Left lobe of liver (tissue), 2 donors: ENCODE data around the gene STARD10. TPM values are rescaled to one million over a fixed set of nuclear protein-coding genes. Genes with fewer than 3 reads are reported as not detected.

ENCODE experiments used
- ATAC-seq: fragments of 200-7000 bp; cut with Tn5 transposase; one replicate; pipeline ENCODE4 v1.9.1; 2020; ENCODE audit warnings: mild to moderate bottlenecking, moderate library complexity
- DNase-seq: peaks from one replicate; pipeline ENCODE4 v3.0.0-alpha.2; 2020; ENCODE audit warnings: low spot score
- total RNA-seq: library from RNA; stranded (reverse); gene quantifications from one replicate; pipeline ENCODE4 v1.2.1, GENCODE V29; 2021
- donor health status: DM: no; HTN: no; CAD: no; lungs with moderate emphysema.
- donor health status: DM: no; HTN: yes; CAD: no.

STARD10 gene
- total RNA-seq, 1 donor from 2014 or later, result 493 TPM

DNA sequence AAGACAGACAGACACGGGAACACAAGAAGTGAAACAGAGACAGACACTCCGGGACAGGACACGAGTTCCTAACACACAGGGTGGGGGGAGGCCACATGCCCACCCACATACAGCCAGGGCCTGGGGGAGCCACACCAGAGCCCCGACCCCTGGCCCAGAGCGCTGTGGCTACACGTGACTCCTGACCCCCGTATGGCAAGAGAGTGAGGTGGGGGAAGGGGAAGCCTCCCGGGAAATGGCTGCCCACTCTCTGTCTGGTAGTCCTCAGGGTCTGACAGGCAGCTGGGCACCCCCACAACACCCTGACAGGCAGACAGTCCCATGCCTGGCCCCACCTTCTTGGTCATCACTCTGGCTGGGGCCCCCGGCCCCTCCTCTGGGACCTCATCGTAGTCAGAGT, 81.0 kb downstream of the STARD10 start:
- no peak for ATAC-seq

DNA sequence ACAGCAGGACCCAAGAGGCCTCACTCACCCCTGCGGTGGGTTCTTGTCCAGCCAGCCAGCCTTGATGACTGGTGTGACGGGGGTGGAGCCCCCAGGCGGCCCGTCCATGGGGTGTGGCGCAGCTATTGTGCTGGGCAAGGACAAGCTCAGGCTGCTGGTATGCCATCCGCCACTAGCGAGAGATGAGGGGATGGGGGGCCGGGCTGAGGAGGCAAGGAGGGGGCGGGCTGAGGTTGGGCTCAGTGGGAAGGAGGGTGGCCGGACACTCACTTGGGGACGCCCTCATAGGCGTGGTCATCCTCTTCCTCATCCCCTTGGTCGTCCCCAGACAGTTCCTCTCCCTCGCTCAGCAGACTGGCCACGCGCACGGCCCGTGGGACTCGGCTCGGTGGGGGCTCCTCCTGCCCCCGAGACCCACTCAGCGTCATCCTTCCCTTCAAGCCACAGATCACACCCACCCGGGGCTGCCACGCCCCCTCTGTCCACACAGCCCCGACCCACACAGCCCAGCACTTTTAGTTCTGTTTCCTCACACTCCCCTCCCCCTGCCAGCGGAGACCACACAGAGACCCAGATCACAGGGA, 81.6 kb downstream of the STARD10 start:
- DNase-seq, result no peak

More for the DNA sequence above, 81.0 kb downstream of the STARD10 start:
- DNase-seq, result no peak

DNA sequence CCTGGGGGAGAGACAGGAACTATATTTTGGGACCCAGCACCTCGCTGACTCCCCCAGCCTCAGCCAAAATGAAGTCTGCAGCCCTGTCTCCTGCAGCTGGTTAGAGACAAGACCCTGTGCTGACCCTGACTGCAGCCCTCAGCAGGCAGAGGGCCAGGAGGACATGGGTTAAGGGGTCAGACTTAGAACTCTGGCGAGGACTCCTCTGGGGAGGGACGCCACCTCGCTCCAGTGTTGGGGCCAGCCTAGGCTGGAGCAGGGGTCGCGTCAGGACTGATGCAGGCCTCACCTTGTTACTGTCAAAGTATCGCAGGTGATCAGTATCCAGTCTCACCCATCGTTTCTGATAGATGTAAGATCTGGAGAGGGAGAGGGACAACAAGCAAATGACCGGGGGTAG, 82.7 kb downstream of the STARD10 start:
- DNase-seq (no peak), ATAC-seq (no peak)

More for the DNA sequence above, 81.6 kb downstream of the STARD10 start:
- ATAC-seq, result peak; percentile 63

DNA sequence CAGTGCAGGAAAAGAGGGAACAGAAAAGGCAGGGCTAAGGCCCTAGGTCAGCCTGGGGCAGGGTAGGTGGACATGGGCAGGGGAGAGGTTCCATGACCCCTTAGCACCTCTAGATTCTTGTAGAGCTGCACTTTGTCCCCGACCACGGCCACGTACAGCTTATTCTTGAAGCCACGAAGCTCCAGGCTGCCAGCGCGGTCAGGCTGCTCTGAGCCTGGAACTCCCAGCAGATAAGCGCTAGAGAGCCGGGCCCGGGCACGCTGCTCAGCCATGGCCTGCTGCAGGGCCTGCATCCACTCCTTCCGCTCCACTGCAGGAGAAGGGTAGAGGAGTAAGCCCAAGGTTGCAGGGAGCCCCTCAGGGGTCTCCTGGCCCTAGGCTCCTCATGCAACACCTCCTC, 83.6 kb downstream of the STARD10 start:
- DNase-seq (no peak), ATAC-seq (no peak)

DNA sequence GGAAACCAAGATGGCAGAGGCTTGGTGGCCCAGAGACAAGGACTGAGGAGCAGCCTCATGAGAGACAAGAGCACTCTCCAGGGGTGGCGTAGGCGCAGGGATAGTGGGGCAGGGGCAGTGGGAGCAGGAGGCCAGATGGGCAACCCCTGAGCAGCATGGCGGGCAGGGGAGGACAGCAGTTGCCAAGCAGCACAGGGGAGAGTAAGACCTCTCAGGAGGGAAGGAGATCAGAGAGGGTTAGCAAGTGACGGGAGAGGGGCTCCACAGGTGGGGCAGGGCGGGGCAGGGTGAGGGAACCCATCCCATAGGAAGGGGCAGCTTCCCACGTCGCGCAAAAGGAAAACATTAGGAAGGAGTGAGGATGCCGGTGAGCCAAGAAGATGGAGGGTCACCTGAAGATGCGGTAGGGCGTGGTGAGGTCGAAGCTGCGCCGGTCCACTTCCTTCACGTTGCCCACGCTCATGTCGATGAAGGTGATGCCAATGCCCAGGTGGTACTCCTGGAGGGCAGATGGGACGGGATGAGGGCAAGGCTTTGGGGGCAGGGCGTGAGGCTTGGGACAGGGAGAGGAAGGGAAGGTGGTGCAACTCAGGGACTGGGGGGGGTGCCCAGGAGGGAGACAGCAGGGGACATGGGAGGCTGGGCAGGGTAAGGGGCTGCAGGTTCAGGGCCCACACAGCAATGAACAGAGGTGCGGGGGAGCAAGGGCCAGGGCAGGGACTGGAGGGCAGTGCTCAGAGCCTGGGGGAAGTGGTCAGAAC, 84.2 kb downstream of the STARD10 start:
- no peak for ATAC-seq
- no peak for DNase-seq

DNA sequence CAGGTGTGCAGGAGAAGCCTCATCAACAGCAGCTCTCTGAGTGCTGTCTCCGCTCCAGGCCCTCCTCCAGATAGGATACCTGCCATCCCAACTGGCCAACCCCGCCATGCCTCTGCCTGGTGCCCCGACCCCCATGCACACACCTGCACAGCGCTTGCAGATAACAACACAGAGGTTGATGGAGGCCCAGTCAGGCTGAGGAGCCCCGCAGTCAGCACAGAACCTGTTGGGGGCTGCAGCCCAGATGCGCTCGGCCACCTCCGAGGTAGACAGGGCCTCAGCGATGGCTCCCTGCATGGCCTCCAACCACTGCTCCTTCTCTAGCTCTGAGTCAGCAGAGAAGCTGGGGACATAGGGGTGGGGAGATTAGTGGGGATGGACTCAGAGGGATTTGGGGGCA, 86.8 kb downstream of the STARD10 start:
- no peak for ATAC-seq
- DNase-seq, result no peak

DNA sequence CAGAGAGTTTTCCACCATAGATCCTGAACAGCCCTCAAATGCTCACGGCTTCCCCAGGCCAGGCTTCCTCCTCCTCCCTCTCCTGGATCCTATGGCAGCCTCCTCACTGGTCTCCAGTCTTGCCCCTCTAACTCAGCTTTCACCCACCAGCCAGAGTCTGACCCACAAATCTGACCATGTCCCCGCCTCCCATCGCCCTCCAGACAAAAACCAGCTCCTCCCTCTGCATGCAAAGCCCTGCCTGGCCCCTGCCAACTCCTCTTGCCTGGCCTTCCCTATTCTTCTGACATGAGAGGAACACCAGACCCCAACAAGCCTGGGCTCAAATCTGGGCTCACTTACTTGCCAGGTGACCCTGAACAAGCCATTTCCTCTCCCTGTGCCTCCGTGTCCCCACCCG, 87.3 kb downstream of the STARD10 start:
- ATAC-seq (no peak), DNase-seq (no peak)

DNA sequence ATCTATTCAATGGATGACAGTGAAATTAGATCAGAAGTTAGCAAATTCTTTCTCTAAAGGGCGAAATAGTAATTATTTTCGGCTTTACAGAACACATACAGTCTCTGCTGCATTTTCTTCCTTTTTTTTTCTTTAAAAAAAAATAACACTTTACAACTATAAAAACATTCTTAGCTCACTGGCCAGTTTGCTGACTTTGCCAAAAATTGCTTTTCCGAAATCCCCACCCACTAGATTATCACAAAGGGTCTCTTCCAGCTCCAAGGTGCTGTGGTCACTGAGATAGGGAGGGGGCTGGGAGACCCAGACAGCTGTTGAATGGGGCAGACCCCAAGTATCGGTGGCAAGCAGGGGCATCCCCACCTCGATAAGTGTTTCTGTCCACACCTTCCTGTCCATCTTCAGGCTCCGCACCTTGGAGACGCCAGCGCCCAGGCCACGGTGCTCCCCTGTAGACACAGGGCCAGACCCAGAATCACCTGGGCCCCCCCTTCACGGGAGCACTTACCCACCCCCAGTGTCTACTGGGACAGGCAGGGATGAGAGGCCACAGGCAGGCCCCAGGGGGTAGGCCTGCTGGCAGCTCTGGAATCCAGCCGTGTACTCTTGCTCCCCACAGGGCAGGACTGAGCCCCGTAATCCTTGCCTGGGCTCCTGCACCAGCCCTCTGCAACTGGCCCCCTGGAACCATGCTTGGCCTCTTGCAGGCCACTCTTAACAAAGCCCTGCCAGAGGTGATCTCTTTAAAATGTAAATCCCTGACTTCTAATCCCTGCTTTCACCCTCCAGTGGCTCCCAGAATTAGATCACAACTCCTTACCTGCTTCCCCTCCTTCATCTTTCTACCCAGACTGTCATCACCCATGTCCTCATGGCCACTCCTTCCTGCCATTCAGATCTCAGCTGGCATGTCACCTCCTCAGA, 88.1 kb downstream of the STARD10 start:
- no peak for ATAC-seq
- DNase-seq, result no peak

DNA sequence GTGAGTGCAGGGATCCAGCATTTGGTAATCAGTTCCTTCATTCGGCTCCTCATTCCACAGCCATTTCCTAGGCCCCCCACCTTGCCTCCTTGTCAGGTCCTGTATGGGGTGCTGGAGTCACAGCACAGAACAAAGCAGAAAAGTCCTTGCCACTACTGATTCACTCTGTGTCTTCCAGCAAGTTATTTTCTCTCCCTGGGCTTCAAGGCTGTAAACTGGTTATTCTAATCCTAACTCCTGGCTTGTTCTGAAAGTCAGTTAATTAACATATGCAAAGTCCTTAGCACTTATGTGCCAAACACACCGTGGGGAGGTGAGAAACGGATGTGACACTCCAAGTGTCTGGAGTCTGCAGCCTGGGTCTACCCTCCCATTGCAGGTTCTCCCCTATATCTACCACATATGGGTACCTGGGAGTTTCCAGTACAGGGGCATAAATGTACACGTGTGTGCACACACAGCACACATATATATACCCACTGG, 89.0 kb downstream of the STARD10 start:
- no peak for DNase-seq
- no peak for ATAC-seq

Other genes with a start within 250 kb of the STARD10 start
- 20.3 TPM for gene PDE2A, start 119.6 kb downstream of the STARD10 start, total RNA-seq
- 37.5 TPM for gene ARAP1, start 41.6 kb downstream of the STARD10 start, total RNA-seq
- gene ATG16L2, start 20.4 kb upstream of the STARD10 start, total RNA-seq, result 23.4 TPM